Measurements from ENCODE around the gene ARMC8. TPM values are rescaled to one million over a fixed set of nuclear protein-coding genes. Genes with fewer than 3 reads are reported as not detected.

The ARMC8 gene
- total RNA-seq, 1 donor from 2014 or later, result 45.3 TPM

DNA sequence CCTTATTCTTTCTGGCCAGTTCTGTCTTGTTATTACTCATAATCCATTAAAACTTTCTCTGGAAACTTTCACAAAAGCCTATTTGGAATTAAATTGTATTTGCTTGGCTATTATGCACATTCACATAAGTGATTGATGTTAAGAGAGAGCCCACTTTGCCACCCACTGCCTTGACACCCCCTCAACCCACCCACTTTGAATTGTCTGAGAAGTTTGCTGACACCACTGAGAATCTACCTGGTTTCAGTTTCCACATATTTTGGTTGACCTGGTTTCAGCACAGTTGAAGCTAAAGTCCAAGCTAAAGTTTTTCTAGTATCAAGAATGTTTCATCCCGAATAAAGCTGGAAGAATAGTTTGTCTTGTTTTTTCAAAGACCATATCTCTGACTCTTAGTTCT, 70.9 kb downstream of the ARMC8 start:
- Histone ChIP-seq H3K4me1 (no peaks in the 10 kb centered on the region), H3K27me3 (ENCODE audit: low read depth) (no peaks in the 10 kb centered on the region), H3K36me3 (peaks cover 27% of the 10 kb centered on the region), H3K27ac (no peak overlapping the region), H3K9me3 (no peaks in the 10 kb centered on the region), H3K4me3 (no peak overlapping the region)
- ATAC-seq (no peak), DNase-seq (no peak)
- intact Hi-C loops (cut with DNase I), result no loop called here
- TF ChIP-seq, protein P1, sequence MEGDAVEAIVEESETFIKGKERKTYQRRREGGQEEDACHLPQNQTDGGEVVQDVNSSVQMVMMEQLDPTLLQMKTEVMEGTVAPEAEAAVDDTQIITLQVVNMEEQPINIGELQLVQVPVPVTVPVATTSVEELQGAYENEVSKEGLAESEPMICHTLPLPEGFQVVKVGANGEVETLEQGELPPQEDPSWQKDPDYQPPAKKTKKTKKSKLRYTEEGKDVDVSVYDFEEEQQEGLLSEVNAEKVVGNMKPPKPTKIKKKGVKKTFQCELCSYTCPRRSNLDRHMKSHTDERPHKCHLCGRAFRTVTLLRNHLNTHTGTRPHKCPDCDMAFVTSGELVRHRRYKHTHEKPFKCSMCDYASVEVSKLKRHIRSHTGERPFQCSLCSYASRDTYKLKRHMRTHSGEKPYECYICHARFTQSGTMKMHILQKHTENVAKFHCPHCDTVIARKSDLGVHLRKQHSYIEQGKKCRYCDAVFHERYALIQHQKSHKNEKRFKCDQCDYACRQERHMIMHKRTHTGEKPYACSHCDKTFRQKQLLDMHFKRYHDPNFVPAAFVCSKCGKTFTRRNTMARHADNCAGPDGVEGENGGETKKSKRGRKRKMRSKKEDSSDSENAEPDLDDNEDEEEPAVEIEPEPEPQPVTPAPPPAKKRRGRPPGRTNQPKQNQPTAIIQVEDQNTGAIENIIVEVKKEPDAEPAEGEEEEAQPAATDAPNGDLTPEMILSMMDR (IDR thresholded peaks at IDR 0.05), result no peak

DNA sequence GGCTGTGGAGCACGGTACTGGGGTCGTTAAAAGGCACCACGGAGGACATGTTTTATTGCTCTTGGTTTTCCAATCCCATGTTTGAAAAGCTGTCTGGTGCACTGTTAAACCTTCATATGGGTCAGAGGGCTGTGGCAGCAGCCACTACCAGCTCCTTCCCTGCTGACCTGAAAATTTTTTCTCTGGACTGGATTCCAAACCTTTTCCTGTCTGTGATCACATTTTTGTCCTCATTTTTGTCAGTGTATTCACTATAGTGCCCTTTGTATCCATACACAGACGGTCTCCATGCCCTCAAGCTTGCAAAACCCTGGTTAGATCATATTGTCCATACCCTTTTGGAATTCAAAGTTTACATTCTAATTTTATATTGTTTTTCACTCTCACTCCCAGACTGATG, 72.0 kb downstream of the ARMC8 start:
- Histone ChIP-seq H3K4me1 (no peaks in the 10 kb centered on the region), H3K27ac (no peak overlapping the region), H3K4me3 (no peak overlapping the region), H3K27me3 (ENCODE audit: low read depth) (no peaks in the 10 kb centered on the region), H3K9me3 (no peaks in the 10 kb centered on the region), H3K36me3 (peaks cover 39% of the 10 kb centered on the region)
- DNase-seq, result no peak
- no peak for ATAC-seq
- intact Hi-C loops (cut with DNase I), result no loop called here
- TF ChIP-seq, protein P1 (IDR thresholded peaks at IDR 0.05), result no peak

DNA sequence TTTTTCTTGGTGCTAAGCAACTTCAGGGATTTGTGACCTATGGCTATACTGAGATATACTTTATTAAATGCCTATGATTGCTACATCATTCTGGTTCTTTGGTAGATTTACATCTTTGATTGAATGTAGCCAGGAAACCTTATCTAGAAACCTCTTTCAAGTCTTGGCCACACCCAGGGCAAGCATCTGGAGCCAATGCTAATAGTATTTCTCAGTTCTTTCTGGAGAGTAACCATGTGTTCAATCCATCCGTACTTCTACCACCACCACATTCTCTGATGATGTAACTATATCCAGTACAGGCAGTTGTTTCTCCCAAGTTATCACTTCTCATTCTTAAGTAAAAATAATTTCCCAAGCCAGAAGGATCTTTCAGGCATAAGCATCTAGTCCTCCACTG, 73.5 kb downstream of the ARMC8 start:
- no peak for ATAC-seq
- H3K4me3 ChIP-seq, result no peak overlapping the region
- TF ChIP-seq, protein P1 (IDR thresholded peaks at IDR 0.05), result no peak

DNA sequence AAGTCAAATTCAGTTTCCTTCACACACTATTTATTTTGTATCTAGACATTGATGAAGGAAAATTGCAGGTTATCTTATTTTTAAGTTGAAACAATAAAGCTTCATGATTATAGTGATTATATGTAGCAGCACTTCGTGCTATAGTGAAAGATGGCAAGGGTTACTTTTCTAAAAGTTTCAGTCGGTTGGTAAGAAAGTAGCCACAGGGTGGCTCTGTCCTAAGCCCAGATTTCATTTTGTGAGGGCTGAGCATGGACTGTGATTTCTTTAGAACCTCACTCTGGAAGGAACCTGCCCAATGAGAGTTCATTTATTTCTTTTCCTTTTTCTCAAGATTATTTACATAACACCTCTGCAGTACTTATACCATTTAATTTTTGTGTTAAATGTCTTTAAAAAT, 76.0 kb downstream of the ARMC8 start:
- intact Hi-C loops (cut with DNase I), result no loop called here
- Histone ChIP-seq H3K4me3 (no peak overlapping the region), H3K27me3 (ENCODE audit: low read depth) (no peaks in the 10 kb centered on the region), H3K27ac (no peak overlapping the region), H3K4me1 (no peaks in the 10 kb centered on the region), H3K36me3 (peaks cover 72% of the 10 kb centered on the region), H3K9me3 (no peaks in the 10 kb centered on the region)
- no peak for DNase-seq
- no peak for ATAC-seq
- TF ChIP-seq, protein P1 (IDR thresholded peaks at IDR 0.05), result no peak

More for the DNA sequence above, 73.5 kb downstream of the ARMC8 start:
- Histone ChIP-seq H3K9me3 (no peaks in the 10 kb centered on the region), H3K36me3 (peaks cover 53% of the 10 kb centered on the region), H3K4me1 (no peaks in the 10 kb centered on the region), H3K27me3 (ENCODE audit: low read depth) (no peaks in the 10 kb centered on the region), H3K27ac (no peak overlapping the region)
- intact Hi-C loops (cut with DNase I), result no loop called here
- no peak for DNase-seq

DNA sequence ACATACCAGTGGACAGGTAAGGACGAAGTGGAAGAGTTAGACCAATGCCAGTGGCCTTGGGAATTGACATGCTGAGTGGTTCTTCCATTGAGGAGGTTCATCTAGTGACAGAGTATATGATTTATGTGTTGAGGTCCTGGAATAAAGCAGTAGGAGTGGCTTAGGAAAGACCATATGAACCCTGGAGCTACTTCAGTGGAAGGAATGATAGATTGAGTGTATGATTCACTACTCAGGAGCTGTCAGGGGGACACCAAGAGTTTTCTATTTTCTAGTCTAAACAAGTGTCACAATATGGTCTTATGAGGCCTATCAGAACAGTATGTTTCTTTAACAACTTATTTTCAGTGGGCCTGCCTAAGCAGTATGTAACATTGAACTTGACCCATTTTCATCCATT, 78.6 kb downstream of the ARMC8 start:
- no peaks in the 10 kb centered on the region for H3K27me3 ChIP-seq (ENCODE audit: low read depth)

More for the DNA sequence above, 78.6 kb downstream of the ARMC8 start:
- Histone ChIP-seq H3K36me3 (peaks cover 70% of the 10 kb centered on the region), H3K9me3 (no peaks in the 10 kb centered on the region), H3K4me1 (no peaks in the 10 kb centered on the region), H3K27ac (no peak overlapping the region), H3K4me3 (no peak overlapping the region)
- intact Hi-C loops (cut with DNase I), result no loop called here
- TF ChIP-seq, protein P1 (IDR thresholded peaks at IDR 0.05), result no peak
- ATAC-seq (no peak), DNase-seq (no peak)

Measured in lower lobe of right lung (tissue), 2 donors.